AG04449 (cell line): ENCODE measurements around the gene SPTBN1.

Source experiments
- CTCF ChIA-PET: fragments of 350-600 bp; formaldehyde crosslinking; extraction: SDS; loops from one replicate; lab custom pipeline; 2021; ENCODE audit warnings: antibody characterized with exemption; lab: Yijun Ruan, JAX
- POLR2A ChIA-PET: fragments of 400-600, 350-600 bp; formaldehyde crosslinking; extraction: SDS; loops from one replicate; lab custom pipeline; 2020; ENCODE audit warnings: antibody characterized with exemption, inconsistent platforms; lab: Yijun Ruan, JAX
- DNase-seq: peaks from one replicate; pipeline ENCODE4 v3.0.0-alpha.2; 2010; ENCODE audit warnings: low read depth, low spot score
- H3K4me3 ChIP-seq: 2 replicates; pipeline ENCODE4 v1.5.1; 2011; ENCODE audit warnings: low read depth, mild to moderate bottlenecking, control low read depth, low read length
- CTCF ChIP-seq: IDR thresholded peaks from one replicate; pipeline ENCODE4 v1.5.1; 2011; ENCODE audit warnings: mild to moderate bottlenecking, moderate library complexity, low read length, control low read depth, inconsistent platforms; ENCODE audit not compliant: insufficient read depth; ENCODE audit errors: missing control alignments

The SPTBN1 gene

GRCh38 chr2:54446625-54447024 lies 9.5 kb upstream of the SPTBN1 start:
- H3K4me3 ChIP-seq: no peak overlapping the region
- ChIA-PET POLR2A (no interaction called here), CTCF (interaction anchor here (1.1 to 1.6 kb wide), 2 partner anchors 17 to 270 kb away, joined by 3 to 4 read pairs; no protein-coding TSS in a partner anchor)
- DNase-seq: no peak
- TF ChIP-seq CTCF: no peak

GRCh38 chr2:54454548-54455130 lies 1.5 kb upstream of the SPTBN1 start:
- no peak overlapping the region for H3K4me3 ChIP-seq
- POLR2A ChIA-PET: interaction anchor here (0.7 kb wide), 1 partner anchor 14 kb away, joined by 3 read pairs; no protein-coding TSS in a partner anchor
- CTCF ChIA-PET: no interaction called here
- no peak for TF ChIP-seq CTCF
- no peak for DNase-seq

GRCh38 chr2:54455131-54455562 lies 980 bp upstream of the SPTBN1 start:
- DNase-seq: no peak
- ChIA-PET CTCF (no interaction called here), POLR2A (interaction anchor here (0.7 kb wide), 1 partner anchor 13 kb away, joined by 3 read pairs; no protein-coding TSS in a partner anchor)
- no peak for TF ChIP-seq CTCF
- peak overlapping the region; percentile 76 for H3K4me3 ChIP-seq

- H3K4me3 ChIP-seq: peak overlapping the region; percentile 76
- ChIA-PET CTCF (no interaction called here), POLR2A (interaction anchor here (1.9 kb wide), 1 partner anchor 27 kb away, joined by 6 read pairs; no protein-coding TSS in a partner anchor)
- no peak for TF ChIP-seq CTCF
- no peak for DNase-seq
These were observed 160 bp downstream of the SPTBN1 start for GRCh38 chr2:54456362-54456611.

- peak overlapping the region; percentile 76 for H3K4me3 ChIP-seq
- ChIA-PET CTCF (interaction anchor here (0.9 kb wide), 1 partner anchor 12 kb away, joined by 3 read pairs; no protein-coding TSS in a partner anchor), POLR2A (interaction anchor here (0.8 to 1.9 kb wide), 2 partner anchors 27 to 127 kb away, joined by 3 to 6 read pairs; no protein-coding TSS in a partner anchor)
- TF ChIP-seq CTCF: no peak
- DNase-seq: no peak
These were observed 640 bp downstream of the SPTBN1 start for GRCh38 chr2:54456612-54457322.
